Measurements from ENCODE around the gene DNASE1L2.
"Not testable (repeated sequence)": the region's sequence is repeated elsewhere in the genome, so short reads cannot be mapped to it uniquely, and the experiment has no call there.

DNASE1L2 gene

GRCh38 chr16:2240331-2240730 is 4.1 kb downstream of the DNASE1L2 start:
- DNase-seq (ENCODE audit: low spot score): not testable (repeated sequence)

- DNase-seq (ENCODE audit: low spot score): no peak
Observed at GRCh38 chr16:2242598-2242997, 6.4 kb downstream of the DNASE1L2 start.

- no peak for DNase-seq (ENCODE audit: low spot score)
Observed at GRCh38 chr16:2243031-2243528, 6.8 kb downstream of the DNASE1L2 start.

GRCh38 chr16:2243781-2244180 is 7.5 kb downstream of the DNASE1L2 start:
- no peak for DNase-seq (ENCODE audit: low spot score)

- no peak for DNase-seq (ENCODE audit: low spot score)
Observed at GRCh38 chr16:2244301-2244700, 8.1 kb downstream of the DNASE1L2 start.

GRCh38 chr16:2244926-2245795 is 8.9 kb downstream of the DNASE1L2 start:
- DNase-seq (ENCODE audit: low spot score): no peak

GRCh38 chr16:2246301-2246885 is 10.1 kb downstream of the DNASE1L2 start:
- no peak for DNase-seq (ENCODE audit: low spot score)

GRCh38 chr16:2250652-2251295 is 14.5 kb downstream of the DNASE1L2 start:
- peak; percentile 15 for DNase-seq (ENCODE audit: low spot score)

- peak; percentile 89 for DNase-seq (ENCODE audit: low spot score)
Observed at GRCh38 chr16:2251296-2252111, 15.3 kb downstream of the DNASE1L2 start, which contains the start of gene ECI1. Gene ECI1 (minus strand): TSS chr16:2251587. CDS start chr16:2251566, 21 bp downstream.

- DNase-seq (ENCODE audit: low spot score): no peak
Observed at GRCh38 chr16:2252806-2253148, 16.5 kb downstream of the DNASE1L2 start.

- no peak for DNase-seq (ENCODE audit: low spot score)
Observed at GRCh38 chr16:2253293-2253692, 17.0 kb downstream of the DNASE1L2 start.

GRCh38 chr16:2256531-2257140 is 20.4 kb downstream of the DNASE1L2 start:
- DNase-seq (ENCODE audit: low spot score): no peak

GRCh38 chr16:2257726-2258125 is 21.5 kb downstream of the DNASE1L2 start:
- no peak for DNase-seq (ENCODE audit: low spot score)

GRCh38 chr16:2258530-2258929 is 22.3 kb downstream of the DNASE1L2 start:
- DNase-seq (ENCODE audit: low spot score): not testable (repeated sequence)

GRCh38 chr16:2260250-2260649 is 24.0 kb downstream of the DNASE1L2 start:
- DNase-seq (ENCODE audit: low spot score): no peak

- not testable (repeated sequence) for DNase-seq (ENCODE audit: low spot score)
Observed at GRCh38 chr16:2263026-2263425, 26.8 kb downstream of the DNASE1L2 start.

GRCh38 chr16:2266887-2267286 is 30.6 kb downstream of the DNASE1L2 start:
- DNase-seq (ENCODE audit: low spot score): peak; percentile 13

- peak; percentile 10 for DNase-seq (ENCODE audit: low spot score)
Observed at GRCh38 chr16:2267505-2267912, 31.3 kb downstream of the DNASE1L2 start.

GRCh38 chr16:2267913-2268666 is 31.8 kb downstream of the DNASE1L2 start, which contains the start of gene RNPS1:
Gene RNPS1 (minus strand): TSS chr16:2268126. CDS start chr16:2264643, 3,483 bp downstream.
- DNase-seq (ENCODE audit: low spot score): peak; percentile 96

- no peak for DNase-seq (ENCODE audit: low spot score)
Observed at GRCh38 chr16:2270070-2270462, 33.8 kb downstream of the DNASE1L2 start.
